GM18951 (cell line): ENCODE measurements around the gene CPVL.

Experiments used
- POLR2A ChIP-seq: IDR thresholded peaks from 4 replicates; pipeline ENCODE4 v1.6.1; 2011; ENCODE audit warnings: mild to moderate bottlenecking; ENCODE audit not compliant: insufficient read length, insufficient read depth; ENCODE audit errors: extremely low read depth
- in situ Hi-C: fragments of 300-500 bp; cut with MboI; formaldehyde crosslinking; loops from one replicate; pipeline ENCODE4 v1.12.0; 2022; ENCODE audit warnings: low sequenced_read_pairs, mixed read lengths, inconsistent platforms; ENCODE audit not compliant: unreplicated experiment

CPVL gene

GRCh38 chr7:29033584-29033983, 112.8 kb downstream of the CPVL start:
- TF ChIP-seq POLR2A, result no peak
- in situ Hi-C loops, result no loop called here

- no peak for TF ChIP-seq POLR2A
- in situ Hi-C loops, result no loop called here
Measured at GRCh38 chr7:29032146-29032545, 114.2 kb downstream of the CPVL start.

GRCh38 chr7:29030781-29031275, 115.5 kb downstream of the CPVL start:
- in situ Hi-C loops, result no loop called here
- no peak for TF ChIP-seq POLR2A

GRCh38 chr7:29022291-29022988, 123.9 kb downstream of the CPVL start:
- in situ Hi-C loops, result no loop called here
- no peak for TF ChIP-seq POLR2A

- no peak for TF ChIP-seq POLR2A
- in situ Hi-C loops, result no loop called here
Measured at GRCh38 chr7:29019896-29020295, 126.4 kb downstream of the CPVL start.

- in situ Hi-C loops, result no loop called here
- TF ChIP-seq POLR2A, result no peak
Measured at GRCh38 chr7:29019387-29019786, 127.0 kb downstream of the CPVL start.

GRCh38 chr7:29017713-29018112, 128.6 kb downstream of the CPVL start:
- in situ Hi-C loops, result no loop called here
- no peak for TF ChIP-seq POLR2A

GRCh38 chr7:29014725-29015124, 131.6 kb downstream of the CPVL start:
- in situ Hi-C loops, result no loop called here
- TF ChIP-seq POLR2A, result no peak

- in situ Hi-C loops, result no loop called here
- TF ChIP-seq POLR2A, result no peak
Measured at GRCh38 chr7:29013931-29014330, 132.4 kb downstream of the CPVL start.

GRCh38 chr7:29013082-29013695, 133.1 kb downstream of the CPVL start:
- no peak for TF ChIP-seq POLR2A
- in situ Hi-C loops, result no loop called here

GRCh38 chr7:29009947-29010346, 136.4 kb downstream of the CPVL start:
- in situ Hi-C loops, result no loop called here
- TF ChIP-seq POLR2A, result no peak

- in situ Hi-C loops, result no loop called here
- TF ChIP-seq POLR2A, result no peak
Measured at GRCh38 chr7:29008590-29008989, 137.7 kb downstream of the CPVL start.

GRCh38 chr7:29007127-29007526, 139.2 kb downstream of the CPVL start:
- in situ Hi-C loops, result no loop called here
- no peak for TF ChIP-seq POLR2A

GRCh38 chr7:29005829-29006228, 140.5 kb downstream of the CPVL start:
- no peak for TF ChIP-seq POLR2A
- in situ Hi-C loops, result no loop called here

GRCh38 chr7:29005406-29005805, 140.9 kb downstream of the CPVL start:
- in situ Hi-C loops, result no loop called here

GRCh38 chr7:29003703-29004102, 142.6 kb downstream of the CPVL start:
- in situ Hi-C loops, result no loop called here
- TF ChIP-seq POLR2A, result no peak

More at GRCh38 chr7:29005406-29005805, 140.9 kb downstream of the CPVL start:
- TF ChIP-seq POLR2A, result no peak
